ENCODE results near the gene MPI. TPM values are rescaled to one million over a fixed set of nuclear protein-coding genes. Genes with fewer than 3 reads are reported as not detected.
"Not testable (repeated sequence)": the region's sequence is repeated elsewhere in the genome, so short reads cannot be mapped to it uniquely, and the experiment has no call there.

MPI gene
- total and polyA plus RNA-seq, 2 experiments from 2014 or later, result 18.0 to 74.2 TPM

GRCh38 chr15:74894383-74894782 is 4.5 kb downstream of the MPI start:
- H3K79me2 ChIP-seq (replicated peaks; ENCODE audit: insufficient read depth); H3K9me3 Mint-ChIP-seq; H3K27ac ChIP-seq (ENCODE audit: low read depth); H4K20me1 ChIP-seq (replicated peaks; ENCODE audit: insufficient read depth); H3K27me3 ChIP-seq (ENCODE audit: insufficient read depth); DNase-seq (ENCODE audit: low spot score); H3K4me3 ChIP-seq; H3K4me1 Mint-ChIP-seq; ATAC-seq; H3K4me1 ChIP-seq (ENCODE audit: insufficient read depth); H3K4me3 Mint-ChIP-seq; H2AFZ ChIP-seq; H3K9me2 ChIP-seq (ENCODE audit: insufficient read depth); H3K27ac Mint-ChIP-seq; H3K36me3 ChIP-seq (ENCODE audit: insufficient read depth); H3K4me2 ChIP-seq; H3F3A ChIP-seq (replicated peaks; ENCODE audit: low read depth): not testable (repeated sequence)
- Mint-ChIP-seq H3K27me3 (ENCODE audit: insufficient read depth, low read depth, poor library complexity) (peaks cover 12% of the 10 kb centered on the region), H3K36me3 (ENCODE audit: low read depth) (peaks cover 44% of the 10 kb centered on the region)

DNA sequence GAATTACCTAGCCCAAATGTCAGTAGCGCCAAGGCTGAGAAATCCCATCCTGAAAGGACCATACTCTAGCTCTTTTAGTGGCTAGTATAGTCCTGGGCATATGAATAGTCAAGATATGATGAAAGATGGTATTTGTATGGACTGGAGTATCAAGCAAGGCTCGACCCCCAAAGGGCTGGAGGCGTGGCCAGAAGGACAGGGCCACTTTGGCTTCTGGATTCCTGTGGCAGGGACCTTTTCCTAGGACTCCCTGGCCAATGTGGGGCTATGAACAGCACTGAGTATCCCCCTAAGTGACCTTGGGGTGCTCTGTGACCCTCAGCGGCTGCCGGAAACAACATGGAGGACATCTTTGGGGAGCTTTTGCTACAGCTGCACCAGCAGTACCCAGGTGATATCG is 6.0 kb downstream of the MPI start:
- Histone ChIP-seq H3K4me1 (ENCODE audit: insufficient read depth) (no peaks in the 10 kb centered on the region; the same call in 1 of the 2 replicates), H3K4me2 (no peak overlapping the region), H3K27me3 (ENCODE audit: insufficient read depth) (no peaks in the 10 kb centered on the region), H3K79me2 (replicated peaks; ENCODE audit: insufficient read depth) (no peaks in the 10 kb centered on the region), H2AFZ (no peak overlapping the region), H3K36me3 (ENCODE audit: insufficient read depth) (peaks cover 7% of the 10 kb centered on the region), H3K27ac (ENCODE audit: low read depth) (no peak overlapping the region), H3F3A (replicated peaks; ENCODE audit: low read depth) (peaks cover 10% of the 10 kb centered on the region; the same call in 1 of the 2 replicates), H3K4me3 (no peak overlapping the region), H3K9me2 (ENCODE audit: insufficient read depth) (no peaks in the 10 kb centered on the region), H4K20me1 (replicated peaks; ENCODE audit: insufficient read depth) (0 out of 2 replicates have a peak, but pooled peaks cover 3% of the 10 kb centered on the region)
- Mint-ChIP-seq H3K36me3 (ENCODE audit: low read depth) (peaks cover 57% of the 10 kb centered on the region), H3K27ac (no peak overlapping the region), H3K4me1 (no peaks in the 10 kb centered on the region), H3K27me3 (ENCODE audit: insufficient read depth, low read depth, poor library complexity) (peaks cover 11% of the 10 kb centered on the region), H3K9me3 (no peaks in the 10 kb centered on the region), H3K4me3 (no peak overlapping the region)
- no peak for ATAC-seq
- no peak for DNase-seq (ENCODE audit: low spot score)
- TF ChIP-seq NANOG (IDR thresholded peaks at IDR 0.05; ENCODE audit: borderline replicate concordance) (no peak), REST (IDR thresholded peaks at IDR 0.05; ENCODE audit: unreplicated experiment) (no peak), JUNB (IDR thresholded peaks at IDR 0.05; ENCODE audit: unreplicated experiment) (no peak), EZH2 (IDR thresholded peaks at IDR 0.05; ENCODE audit: low read depth, unreplicated experiment) (no peak), POLR2AphosphoS5 (IDR thresholded peaks at IDR 0.05; ENCODE audit: low read depth) (no peak), CREB1 (CRISPR knock-in tag; IDR thresholded peaks at IDR 0.05; ENCODE audit: low read depth) (no peak), ZNF331 (CRISPR knock-in tag; IDR thresholded peaks at IDR 0.05; ENCODE audit: low read depth) (no peak), ZNF114 (CRISPR knock-in tag; IDR thresholded peaks at IDR 0.05) (no peak), EZH2phosphoT487 (IDR thresholded peaks at IDR 0.05; ENCODE audit: unreplicated experiment) (no peak), ZNF462 (CRISPR knock-in tag; IDR thresholded peaks at IDR 0.05) (no peak)
- TF ChIP-seq, protein P1, sequence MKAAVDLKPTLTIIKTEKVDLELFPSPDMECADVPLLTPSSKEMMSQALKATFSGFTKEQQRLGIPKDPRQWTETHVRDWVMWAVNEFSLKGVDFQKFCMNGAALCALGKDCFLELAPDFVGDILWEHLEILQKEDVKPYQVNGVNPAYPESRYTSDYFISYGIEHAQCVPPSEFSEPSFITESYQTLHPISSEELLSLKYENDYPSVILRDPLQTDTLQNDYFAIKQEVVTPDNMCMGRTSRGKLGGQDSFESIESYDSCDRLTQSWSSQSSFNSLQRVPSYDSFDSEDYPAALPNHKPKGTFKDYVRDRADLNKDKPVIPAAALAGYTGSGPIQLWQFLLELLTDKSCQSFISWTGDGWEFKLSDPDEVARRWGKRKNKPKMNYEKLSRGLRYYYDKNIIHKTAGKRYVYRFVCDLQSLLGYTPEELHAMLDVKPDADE (IDR thresholded peaks at IDR 0.05), result no peak

Data from GM23338 (cell line).